Kidney (tissue), 14 donors: ENCODE data around the gene BRCA2. TPM values are rescaled to one million over a fixed set of nuclear protein-coding genes. Genes with fewer than 3 reads are reported as not detected.

Experiments
- DNase-seq, 5 donors: peaks; one replicate each; pipeline ENCODE4 v3.0.0-alpha.2; 2013 to 2020
- FAIRE-seq: peaks from 2 replicates; lab custom pipeline; 2012; peaks lifted over from hg19 to GRCh38; lab: Jason Lieb, UNC
- H3K27ac ChIP-seq, 2 donors: one replicate each; pipeline ENCODE4 v1.7.0; 2013; ENCODE audit warnings: low read depth in 2 of 2, low read length in 2 of 2, inconsistent platforms in 1 of 2
- H3K27me3 ChIP-seq: one replicate; pipeline ENCODE4 v1.7.1; 2013; ENCODE audit warnings: low read length, inconsistent platforms; ENCODE audit not compliant: control insufficient read depth, insufficient read depth
- H3K36me3 ChIP-seq, 3 donors: one replicate each; pipeline versions ENCODE4 v1.7.0 to v1.7.1; 2013; ENCODE audit warnings: low read length in 3 of 3, control low read depth in 1 of 3, inconsistent platforms in 1 of 3; ENCODE audit not compliant: insufficient read depth in 3 of 3, control insufficient read depth in 2 of 3
- H3K4me1 ChIP-seq, 3 donors: one replicate each; pipeline versions ENCODE4 v1.7.0 to v1.7.1; 2013; ENCODE audit warnings: low read length in 3 of 3, inconsistent platforms in 1 of 3, low read depth in 1 of 3; ENCODE audit not compliant: control insufficient read depth in 2 of 3, insufficient read depth in 2 of 3
- H3K4me3 ChIP-seq, 3 donors: one replicate each; pipeline versions ENCODE4 v1.7.0 to v1.8.1; 2013; ENCODE audit warnings: low read length in 3 of 3, control low read depth in 1 of 3, inconsistent platforms in 1 of 3
- H3K9ac ChIP-seq, 3 donors: one replicate each; pipeline versions ENCODE4 v1.7.0 to v1.7.1; 2013; ENCODE audit warnings: low read length in 3 of 3, control low read depth in 1 of 3, inconsistent platforms in 1 of 3
- H3K9me3 ChIP-seq, 3 donors: one replicate each; pipeline versions ENCODE4 v1.7.0 to v1.7.1; 2013; ENCODE audit warnings: low read length in 3 of 3, control low read depth in 1 of 3, inconsistent platforms in 1 of 3; ENCODE audit not compliant: control insufficient read depth in 2 of 3, insufficient read depth in 1 of 3
- CTCF ChIP-seq: IDR thresholded peaks from 3 replicates; pipeline ENCODE4 v1.5.1; 2012; ENCODE audit warnings: mild to moderate bottlenecking, moderate library complexity, borderline replicate concordance; ENCODE audit not compliant: insufficient read depth; ENCODE audit errors: extremely low read depth
- intact Hi-C: fragments of 100-400 bp; cut with DNase I; formaldehyde crosslinking; loops from one replicate; pipeline ENCODE4 v1.11.1; 2022
- polyA plus RNA-seq: library from polyadenylated mRNA; stranded (reverse); fragments of 350-450 nt; fragmentation: Illumina TruSeq; extraction: RNeasy Lipid Tissue Mini Kit (QIAGEN cat#74804); gene quantifications from one replicate; pipeline ENCODE4 v1.2.3, GENCODE V29; 2014; ENCODE audit warnings: low read depth, low replicate concordance; ENCODE audit not compliant: insufficient read depth
- total RNA-seq: library from RNA; stranded (reverse); fragmentation: NEBNext Ultra II Directional; extraction: Animal tissue kit (Norgen Biotek cat#: 25700); gene quantifications from one replicate; pipeline ENCODE4 v1.2.1, GENCODE V29; 2021
- donor health status: control.
- donor health status: control.
- donor health status: control.
- donor health status: control.
- donor health status: control.
- donor health status: DM: yes; HTN: yes; CAD: no.
- donor health status: Normal renal cell carcinoma (clear cell type).

The BRCA2 gene
- total and polyA plus RNA-seq, 2 donors from 2014 or later, result 0.02 to 2.0 TPM

- no peaks in the 10 kb centered on the region for H3K9me3 ChIP-seq
- H3K27me3 ChIP-seq, result no peaks in the 10 kb centered on the region
- H3K9ac ChIP-seq, result no peak overlapping the region
- no peak overlapping the region for H3K27ac ChIP-seq
- intact Hi-C loops, result no loop called here
- TF ChIP-seq CTCF, result no peak
- H3K4me1 ChIP-seq, result no peaks in the 10 kb centered on the region
- DNase-seq (no peak), FAIRE-seq (no peak)
- no peaks in the 10 kb centered on the region for H3K36me3 ChIP-seq
- no peak overlapping the region for H3K4me3 ChIP-seq
These were observed 47.3 kb downstream of the BRCA2 start for GRCh38 chr13:32362574-32362973.

- no peak for FAIRE-seq
- Histone ChIP-seq H3K4me3 (no peak overlapping the region), H3K36me3 (no peaks in the 10 kb centered on the region), H3K27ac (no peak overlapping the region), H3K9ac (no peak overlapping the region), H3K9me3 (no peaks in the 10 kb centered on the region), H3K27me3 (no peaks in the 10 kb centered on the region), H3K4me1 (no peaks in the 10 kb centered on the region)
- DNase-seq, result no peak
- no peak for TF ChIP-seq CTCF
- intact Hi-C loops, result no loop called here
These were observed 55.5 kb downstream of the BRCA2 start for GRCh38 chr13:32370805-32371204.

- Histone ChIP-seq H3K36me3 (no peaks in the 10 kb centered on the region), H3K9ac (no peak overlapping the region), H3K27ac (no peak overlapping the region), H3K9me3 (no peaks in the 10 kb centered on the region), H3K27me3 (no peaks in the 10 kb centered on the region), H3K4me3 (no peak overlapping the region), H3K4me1 (no peaks in the 10 kb centered on the region)
- intact Hi-C loops, result no loop called here
- DNase-seq (no peak), FAIRE-seq (no peak)
- no peak for TF ChIP-seq CTCF
These were observed 61.5 kb downstream of the BRCA2 start for GRCh38 chr13:32376642-32377415.
